Type B pancreatic cell (in vitro differentiated cells): ENCODE results near the gene DCC. TPM values are rescaled to one million over a fixed set of nuclear protein-coding genes. Genes with fewer than 3 reads are reported as not detected.

Experiments
- DNase-seq: peaks from one replicate; pipeline ENCODE4 v3.0.0; 2021; ENCODE audit warnings: mixed read lengths; ENCODE audit not compliant: unreplicated experiment; ENCODE audit errors: extremely low spot score
- H3K27ac Mint-ChIP-seq: 2 replicates; pipeline ENCODE4 v1.8.0; 2021; ENCODE audit warnings: mild to moderate bottlenecking, mixed read lengths
- H3K27me3 Mint-ChIP-seq: 2 replicates; pipeline ENCODE4 v1.8.0; 2021; ENCODE audit warnings: mixed read lengths
- H3K36me3 Mint-ChIP-seq: 2 replicates; pipeline ENCODE4 v1.8.0; 2021; ENCODE audit warnings: mixed read lengths
- H3K4me1 Mint-ChIP-seq: one replicate; pipeline ENCODE4 v1.8.0; 2021; ENCODE audit warnings: mixed read lengths; ENCODE audit not compliant: unreplicated experiment
- H3K4me3 Mint-ChIP-seq: 2 replicates; pipeline ENCODE4 v1.8.0; 2021; ENCODE audit warnings: mild to moderate bottlenecking, mixed read lengths
- H3K9me3 Mint-ChIP-seq: 2 replicates; pipeline ENCODE4 v1.8.0; 2021; ENCODE audit warnings: mixed read lengths
- CTCF ChIP-seq: fragments of 200-600 bp; sonication (generic); conservative IDR thresholded peaks from 2 replicates; pipeline ENCODE4 v1.5.0; 2021; ENCODE audit warnings: antibody characterized with exemption, mild to moderate bottlenecking
- total RNA-seq: library from RNA; stranded (reverse); gene quantifications from 2 replicates; pipeline ENCODE4 v1.2.1, GENCODE V29; 2021; ENCODE audit warnings: low replicate concordance

Gene DCC
- total RNA-seq, 1 donor from 2014 or later = 11.6 TPM

- Mint-ChIP-seq H3K36me3 (no peaks in the 10 kb centered on the region), H3K27me3 (no peaks in the 10 kb centered on the region), H3K4me1 (no peaks in the 10 kb centered on the region), H3K4me3 (no peak overlapping the region), H3K27ac (no peak overlapping the region), H3K9me3 (no peaks in the 10 kb centered on the region)
- TF ChIP-seq CTCF = no peak
- DNase-seq = no peak
These were observed 776.0 kb downstream of the DCC start for GRCh38 chr18:53115876-53116585.

GRCh38 chr18:53117851-53118250, 777.9 kb downstream of the DCC start:
- H3K4me1 Mint-ChIP-seq = no peaks in the 10 kb centered on the region
- H3K4me3 Mint-ChIP-seq = no peak overlapping the region
- H3K27ac Mint-ChIP-seq = no peak overlapping the region
- H3K36me3 Mint-ChIP-seq = no peaks in the 10 kb centered on the region
- no peaks in the 10 kb centered on the region for H3K27me3 Mint-ChIP-seq
- DNase-seq = no peak
- TF ChIP-seq CTCF = no peak
- H3K9me3 Mint-ChIP-seq = no peaks in the 10 kb centered on the region

- no peaks in the 10 kb centered on the region for H3K36me3 Mint-ChIP-seq
- H3K9me3 Mint-ChIP-seq = no peaks in the 10 kb centered on the region
- H3K27ac Mint-ChIP-seq = no peak overlapping the region
- no peak for TF ChIP-seq CTCF
- no peak for DNase-seq
- peaks cover 3% of the 10 kb centered on the region for H3K27me3 Mint-ChIP-seq
- H3K4me3 Mint-ChIP-seq = no peak overlapping the region
- H3K4me1 Mint-ChIP-seq = no peaks in the 10 kb centered on the region
These were observed 786.2 kb downstream of the DCC start for GRCh38 chr18:53126210-53126609.

- Mint-ChIP-seq H3K27ac (no peak overlapping the region), H3K9me3 (no peaks in the 10 kb centered on the region), H3K27me3 (peaks cover 3% of the 10 kb centered on the region), H3K36me3 (no peaks in the 10 kb centered on the region), H3K4me3 (no peak overlapping the region), H3K4me1 (no peaks in the 10 kb centered on the region)
- DNase-seq = no peak
- TF ChIP-seq CTCF = no peak
These were observed 791.0 kb downstream of the DCC start for GRCh38 chr18:53131001-53131400.

GRCh38 chr18:53134711-53135110, 794.7 kb downstream of the DCC start:
- H3K27ac Mint-ChIP-seq = no peak overlapping the region
- TF ChIP-seq CTCF = no peak
- DNase-seq = no peak

More at GRCh38 chr18:53134711-53135110, 794.7 kb downstream of the DCC start:
- no peak overlapping the region for H3K4me3 Mint-ChIP-seq
- no peaks in the 10 kb centered on the region for H3K9me3 Mint-ChIP-seq
- peaks cover 3% of the 10 kb centered on the region for H3K27me3 Mint-ChIP-seq
- H3K36me3 Mint-ChIP-seq = no peaks in the 10 kb centered on the region
- H3K4me1 Mint-ChIP-seq = no peaks in the 10 kb centered on the region
